ENCODE data around the gene CELF2.

DNA sequence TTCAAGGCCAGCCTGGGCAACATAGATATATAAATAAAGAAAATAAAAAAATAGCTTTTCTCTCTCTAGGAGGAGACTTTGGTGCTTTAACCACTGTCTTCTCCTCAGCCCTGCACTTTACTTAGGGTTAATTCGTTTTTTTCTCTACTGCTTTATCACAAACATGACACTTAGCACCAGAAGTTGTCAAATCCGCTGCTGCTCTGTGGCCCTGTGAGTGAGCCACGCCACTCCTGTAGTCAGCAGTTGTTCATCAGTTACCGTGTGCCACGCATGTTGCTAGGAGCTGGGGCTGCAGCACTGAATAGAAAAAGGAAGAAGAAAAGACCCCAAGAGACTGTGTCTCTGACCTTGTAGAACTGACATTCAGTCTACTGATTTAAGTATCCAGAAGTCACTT lies 232.6 kb downstream of the CELF2 start:
- TF ChIP-seq, protein P1, sequence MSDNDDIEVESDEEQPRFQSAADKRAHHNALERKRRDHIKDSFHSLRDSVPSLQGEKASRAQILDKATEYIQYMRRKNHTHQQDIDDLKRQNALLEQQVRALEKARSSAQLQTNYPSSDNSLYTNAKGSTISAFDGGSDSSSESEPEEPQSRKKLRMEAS (IDR thresholded peaks at IDR 0.05; ENCODE audit: low read depth, low read length), result no peak
- no peak for TF ChIP-seq CTCF (IDR thresholded peaks at IDR 0.05; ENCODE audit: low read depth, low read length)

Measured in NB4 (cell line).